Activated T-cell treated with anti-CD3 and anti-CD28 coated beads, Interleukin-2, amount 50 U/mL, for 4 hours (primary cell): ENCODE results near the gene BCL2. TPM values are rescaled to one million over a fixed set of nuclear protein-coding genes. Genes with fewer than 3 reads are reported as not detected.
A peak's percentile ranks its signal among the peaks of the same experiment; 100 is the strongest.
"Not testable (repeated sequence)": the region's sequence is repeated elsewhere in the genome, so short reads cannot be mapped to it uniquely, and the experiment has no call there.

ENCODE experiments used
- ATAC-seq, 2 donors: fragments of 200-7000 bp; cut with Tn5 transposase; one replicate each; pipeline ENCODE4 v1.10.0; 2021
- DNase-seq: peaks from one replicate; pipeline ENCODE4 v3.0.0-alpha.2; 2020
- H3K27me3 Mint-ChIP-seq: one replicate; pipeline ENCODE4 v1.8.0; 2021; ENCODE audit warnings: low read depth, mixed read lengths
- H3K36me3 Mint-ChIP-seq: one replicate; pipeline ENCODE4 v1.8.0; 2022; ENCODE audit warnings: mixed read lengths; ENCODE audit not compliant: insufficient read depth
- H3K4me1 Mint-ChIP-seq: one replicate; pipeline ENCODE4 v1.8.0; 2021; ENCODE audit warnings: low read depth, mixed read lengths
- H3K4me3 Mint-ChIP-seq: one replicate; pipeline ENCODE4 v1.8.0; 2021; ENCODE audit warnings: mild to moderate bottlenecking, moderate library complexity, mixed read lengths
- H3K9me3 Mint-ChIP-seq: one replicate; pipeline ENCODE4 v1.8.0; 2021; ENCODE audit warnings: mixed read lengths
- total RNA-seq, 3 donors: library from RNA; stranded (reverse); gene quantifications; one replicate each; pipeline ENCODE4 v1.2.1, GENCODE V29; 2021

Gene BCL2
- total RNA-seq, result 10 to 100 TPM; 45.0 to 71.4 (median 66.6) TPM

GRCh38 chr18:63319383-63320122, at the start of gene BCL2:
TSS of gene BCL2 (minus strand) at chr18:63319769.
- peak; percentile 37 to 44 for ATAC-seq
- Mint-ChIP-seq H3K4me3 (peak within 1 kb of the TSS; percentile 100), H3K4me1 (peaks cover 35% of the 10 kb centered on the region), H3K36me3 (peaks cover 17% of the 10 kb centered on the region), H3K27me3 (no peaks in the 10 kb centered on the region), H3K9me3 (no peaks in the 10 kb centered on the region)
- no peak for DNase-seq

GRCh38 chr18:63368611-63369010, 49.0 kb upstream of the BCL2 start:
- ATAC-seq, result no peak
- Mint-ChIP-seq H3K4me3 (peak overlapping the region; percentile 96), H3K4me1 (peaks cover 33% of the 10 kb centered on the region), H3K36me3 (peaks cover 2% of the 10 kb centered on the region), H3K9me3 (no peaks in the 10 kb centered on the region), H3K27me3 (no peaks in the 10 kb centered on the region)
- no peak for DNase-seq

- Mint-ChIP-seq H3K36me3 (peaks cover 7% of the 10 kb centered on the region), H3K9me3 (no peaks in the 10 kb centered on the region), H3K27me3 (no peaks in the 10 kb centered on the region), H3K4me1 (peaks cover 35% of the 10 kb centered on the region), H3K4me3 (peak within 1 kb of the TSS; percentile 96)
- ATAC-seq, result peak; percentile 89 to 91
- DNase-seq, result peak; percentile 73
Measured at GRCh38 chr18:63367053-63367953, 47.7 kb upstream of the BCL2 start, which contains the start of gene KDSR. TSS of gene KDSR (minus strand) at chr18:63367206. CDS start at chr18:63367118, 88 bp downstream.

DNA sequence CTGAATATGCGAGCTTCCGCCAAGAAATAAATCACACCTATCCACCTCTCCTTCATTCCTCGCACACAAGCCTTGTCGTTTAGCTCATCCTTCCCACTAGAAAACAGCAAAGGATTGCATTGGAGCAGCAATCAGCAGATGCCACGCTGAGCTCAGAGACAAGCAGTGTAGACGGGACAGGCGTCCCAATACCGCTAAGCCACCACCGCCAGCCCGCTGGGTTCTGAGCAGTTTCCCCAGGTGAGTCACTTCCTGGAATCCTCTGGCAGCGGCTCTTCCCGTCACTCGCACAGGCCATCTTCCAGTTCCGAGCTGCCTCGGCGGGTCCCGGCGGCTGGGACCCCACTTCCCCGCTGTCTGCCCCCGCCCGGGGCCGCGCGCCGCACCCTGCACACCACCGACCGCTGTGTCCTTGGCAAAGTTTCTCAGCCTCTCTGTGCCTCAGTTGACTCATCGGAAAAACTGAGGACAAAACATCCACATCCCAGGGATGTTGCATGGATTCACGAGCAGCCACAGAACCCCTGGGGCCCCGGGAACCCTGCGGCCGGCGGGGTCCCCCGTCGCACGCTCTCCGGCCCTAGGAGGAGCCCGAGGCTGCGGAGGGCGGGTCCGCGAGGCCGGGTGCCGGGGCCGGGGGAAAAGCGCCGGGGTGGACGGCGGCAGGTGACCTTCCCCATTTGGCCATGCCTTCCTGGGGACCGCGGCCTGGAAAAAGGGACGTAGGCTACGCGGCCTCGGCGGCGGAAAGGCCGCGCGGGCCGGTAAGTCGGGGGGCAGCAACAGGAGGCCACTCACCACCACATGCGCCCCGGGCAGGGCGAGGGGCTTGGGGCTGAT, 46.9 kb upstream of the BCL2 start:
- peaks cover 12% of the 10 kb centered on the region for H3K36me3 Mint-ChIP-seq
- no peaks in the 10 kb centered on the region for H3K9me3 Mint-ChIP-seq
- H3K27me3 Mint-ChIP-seq, result no peaks in the 10 kb centered on the region
- peaks cover 35% of the 10 kb centered on the region for H3K4me1 Mint-ChIP-seq
- DNase-seq, result peak; percentile 69
- peak overlapping the region; percentile 96 for H3K4me3 Mint-ChIP-seq
- ATAC-seq, result peak; percentile 61 to 64

- H3K27me3 Mint-ChIP-seq, result no peaks in the 10 kb centered on the region
- peaks cover 12% of the 10 kb centered on the region for H3K36me3 Mint-ChIP-seq
- no peaks in the 10 kb centered on the region for H3K9me3 Mint-ChIP-seq
- DNase-seq (no peak), ATAC-seq (no peak)
- peak overlapping the region; percentile 96 for H3K4me3 Mint-ChIP-seq
- peaks cover 35% of the 10 kb centered on the region for H3K4me1 Mint-ChIP-seq
Measured at GRCh38 chr18:63365876-63366212, 46.3 kb upstream of the BCL2 start.

DNA sequence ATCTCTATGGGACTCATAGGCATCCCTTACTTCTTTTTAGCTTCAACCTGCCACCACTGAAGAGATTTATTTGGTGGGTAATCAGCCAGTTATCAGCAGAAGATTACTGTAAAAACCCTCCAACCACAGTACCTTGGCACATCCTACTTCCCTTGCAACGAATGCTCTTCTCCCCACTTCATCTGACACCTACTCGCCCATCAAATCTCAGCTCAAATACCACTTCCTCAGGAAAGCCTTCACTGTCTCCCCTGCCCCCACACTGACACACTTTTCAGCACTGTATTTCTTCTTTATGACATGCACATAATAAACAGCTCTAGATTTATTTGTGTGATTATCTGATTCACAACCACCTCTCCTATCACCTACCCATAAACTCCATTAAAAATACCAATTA, 44.4 kb upstream of the BCL2 start:
- DNase-seq (peak; percentile 24), ATAC-seq (no peak)
- Mint-ChIP-seq H3K36me3 (peaks cover 19% of the 10 kb centered on the region), H3K27me3 (no peaks in the 10 kb centered on the region), H3K4me1 (peaks cover 35% of the 10 kb centered on the region), H3K4me3 (no peak overlapping the region), H3K9me3 (no peaks in the 10 kb centered on the region)

DNA sequence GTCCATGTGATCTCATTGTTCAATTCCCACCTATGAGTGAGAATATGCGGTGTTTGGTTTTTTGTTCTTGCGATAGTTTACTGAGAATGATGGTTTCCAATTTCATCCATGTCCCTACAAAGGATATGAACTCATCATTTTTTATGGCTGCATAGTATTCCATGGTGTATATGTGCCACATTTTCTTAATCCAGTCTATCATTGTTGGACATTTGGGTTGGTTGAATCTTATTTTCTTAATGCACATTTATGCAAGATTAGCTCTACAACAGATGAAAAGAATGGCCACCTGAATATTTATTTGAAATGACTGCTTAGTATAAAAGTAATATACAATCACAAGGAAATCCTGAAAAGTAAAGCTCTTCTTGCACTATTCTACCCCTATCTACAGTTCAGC, 43.9 kb upstream of the BCL2 start:
- H3K4me3 Mint-ChIP-seq, DNase-seq, ATAC-seq: not testable (repeated sequence)

DNA sequence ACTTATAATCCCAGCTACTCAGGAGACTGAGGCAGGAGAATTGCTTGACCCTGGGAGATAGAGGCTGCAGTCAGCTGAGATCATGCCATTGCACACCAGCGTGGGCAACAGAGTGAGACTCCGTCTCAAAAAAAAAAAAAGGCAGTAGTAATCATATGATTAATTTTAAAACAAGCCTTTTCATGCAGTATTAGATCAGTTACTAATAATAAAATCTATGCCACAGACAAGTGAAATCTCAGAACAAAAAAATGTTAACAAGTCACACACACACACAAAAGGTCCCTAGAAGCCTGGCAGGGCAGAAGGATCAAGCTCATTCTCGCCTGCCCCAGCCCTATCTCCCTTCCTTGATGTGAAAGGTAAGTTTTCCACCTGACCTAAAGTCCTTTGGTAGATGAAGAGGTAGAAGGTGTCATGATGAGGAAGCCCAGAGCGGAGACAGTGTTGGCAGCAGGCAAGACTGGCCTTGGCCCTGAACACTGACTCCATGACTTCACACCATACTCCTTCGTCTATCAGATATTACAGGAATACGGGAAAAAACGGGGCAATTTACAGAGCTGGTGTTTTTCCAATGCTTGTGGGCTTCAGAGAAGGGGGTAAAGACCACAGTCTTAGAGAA, 36.8 kb upstream of the BCL2 start:
- Mint-ChIP-seq H3K36me3 (peaks cover 28% of the 10 kb centered on the region), H3K4me3 (no peak overlapping the region), H3K27me3 (no peaks in the 10 kb centered on the region), H3K4me1 (no peaks in the 10 kb centered on the region), H3K9me3 (no peaks in the 10 kb centered on the region)
- ATAC-seq (no peak), DNase-seq (no peak)

More for the DNA sequence above, 43.9 kb upstream of the BCL2 start:
- not testable (repeated sequence) for H3K27me3 Mint-ChIP-seq, H3K9me3 Mint-ChIP-seq
- Mint-ChIP-seq H3K4me1 (peaks cover 30% of the 10 kb centered on the region), H3K36me3 (peaks cover 19% of the 10 kb centered on the region)

DNA sequence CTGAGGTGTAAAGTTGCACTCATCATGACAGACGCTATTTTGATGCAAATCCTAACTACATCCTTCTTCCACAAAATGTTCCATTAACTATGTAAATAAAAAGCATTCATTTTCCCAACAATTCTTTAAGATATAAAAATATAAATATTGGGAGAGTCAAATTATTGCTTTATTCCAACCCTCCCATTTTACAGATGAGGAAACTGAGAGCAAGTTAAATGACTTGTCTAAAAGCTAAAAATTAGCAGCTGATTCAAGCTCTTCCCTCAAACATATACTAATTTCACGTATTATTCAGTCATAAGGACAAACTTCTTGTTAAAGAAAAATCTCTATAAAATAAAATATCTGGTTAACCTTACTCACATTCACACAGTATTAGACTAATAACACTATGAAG, 30.7 kb upstream of the BCL2 start:
- H3K4me3 Mint-ChIP-seq, result no peak overlapping the region
- ATAC-seq (no peak), DNase-seq (no peak)
- no peaks in the 10 kb centered on the region for H3K4me1 Mint-ChIP-seq
- no peaks in the 10 kb centered on the region for H3K9me3 Mint-ChIP-seq
- no peaks in the 10 kb centered on the region for H3K27me3 Mint-ChIP-seq
- peaks cover 38% of the 10 kb centered on the region for H3K36me3 Mint-ChIP-seq

GRCh38 chr18:63348508-63349136, 29.1 kb upstream of the BCL2 start:
- ATAC-seq, result no peak
- no peak for DNase-seq
- no peaks in the 10 kb centered on the region for H3K9me3 Mint-ChIP-seq
- peaks cover 39% of the 10 kb centered on the region for H3K36me3 Mint-ChIP-seq
- no peaks in the 10 kb centered on the region for H3K4me1 Mint-ChIP-seq
- H3K27me3 Mint-ChIP-seq, result no peaks in the 10 kb centered on the region
- no peak overlapping the region for H3K4me3 Mint-ChIP-seq

DNA sequence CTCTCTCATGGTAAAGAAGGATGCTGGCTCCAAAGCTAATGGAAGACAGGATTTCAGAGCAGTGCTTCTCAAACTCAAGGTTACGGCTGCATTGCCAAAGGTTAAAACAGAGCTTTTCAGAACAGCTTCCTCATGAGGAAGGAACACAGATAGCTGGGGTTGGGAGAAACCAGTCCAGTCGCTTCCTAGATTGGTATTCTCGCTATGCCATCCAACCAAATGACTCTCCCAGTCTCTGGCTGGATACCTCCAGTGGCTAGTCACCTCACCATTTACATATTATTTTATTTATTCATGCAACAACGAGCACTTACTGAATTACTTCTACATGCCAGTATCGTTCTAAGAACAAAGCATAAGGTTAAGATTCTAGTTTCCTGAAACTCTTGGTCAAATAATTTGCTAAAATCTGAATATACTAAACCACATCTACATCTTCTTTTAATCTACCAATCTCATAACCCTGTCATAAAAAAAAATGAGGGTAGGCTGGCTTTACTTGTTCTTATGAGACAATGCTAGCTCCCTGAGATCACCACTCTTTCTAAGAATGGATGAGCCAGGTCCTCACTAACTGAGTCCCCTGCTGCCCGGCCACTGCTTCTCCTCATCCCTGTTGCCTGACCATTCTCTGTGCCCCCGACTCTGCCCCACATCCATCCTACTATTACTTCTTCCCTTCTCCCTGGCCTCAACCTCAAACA, 27.1 kb upstream of the BCL2 start:
- ATAC-seq, result no peak
- H3K9me3 Mint-ChIP-seq, result no peaks in the 10 kb centered on the region
- H3K4me3 Mint-ChIP-seq, result no peak overlapping the region
- no peak for DNase-seq
- H3K36me3 Mint-ChIP-seq, result peaks cover 41% of the 10 kb centered on the region
- H3K4me1 Mint-ChIP-seq, result no peaks in the 10 kb centered on the region
- no peaks in the 10 kb centered on the region for H3K27me3 Mint-ChIP-seq

DNA sequence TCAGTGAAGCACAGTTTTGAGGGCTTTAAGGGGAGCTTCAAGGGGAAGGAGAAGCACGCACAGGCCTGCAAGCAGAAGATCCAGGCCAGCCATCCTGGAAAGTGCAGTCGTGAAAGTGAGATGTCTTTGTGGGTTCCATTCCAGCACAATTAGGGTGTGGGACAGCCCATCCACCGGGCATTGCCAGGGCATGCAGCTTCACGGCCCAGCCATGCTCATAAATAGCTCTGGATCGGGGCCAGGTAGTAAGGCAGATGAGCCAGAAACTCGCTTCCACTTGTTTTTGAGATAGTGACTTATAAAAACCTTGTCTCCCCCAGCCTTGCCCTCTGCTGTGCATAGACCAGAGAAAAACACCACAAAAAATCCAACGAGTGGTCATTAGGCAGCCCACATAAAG, 26.5 kb upstream of the BCL2 start:
- peaks cover 45% of the 10 kb centered on the region for H3K36me3 Mint-ChIP-seq
- no peak for DNase-seq
- no peaks in the 10 kb centered on the region for H3K9me3 Mint-ChIP-seq
- no peak for ATAC-seq
- no peaks in the 10 kb centered on the region for H3K27me3 Mint-ChIP-seq
- H3K4me1 Mint-ChIP-seq, result no peaks in the 10 kb centered on the region
- no peak overlapping the region for H3K4me3 Mint-ChIP-seq

DNA sequence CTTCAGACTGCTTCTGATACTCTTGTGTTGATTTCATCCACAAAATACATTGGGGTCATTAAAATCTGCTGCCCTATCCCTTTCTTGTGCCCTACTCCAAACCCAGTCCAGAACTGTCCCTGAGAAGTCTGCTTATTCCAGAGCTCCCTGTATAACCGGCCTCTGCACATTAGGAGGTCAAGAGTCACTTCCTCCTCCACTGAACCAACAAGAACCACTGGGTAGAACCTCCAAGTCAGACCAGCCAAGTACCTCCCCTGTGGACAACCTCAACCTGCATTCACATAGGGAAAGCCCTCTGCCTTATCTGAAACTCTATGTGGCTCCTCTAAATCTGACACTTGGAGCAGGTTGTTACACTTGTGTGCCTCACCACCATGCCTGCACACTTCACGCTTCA, 25.3 kb upstream of the BCL2 start:
- H3K9me3 Mint-ChIP-seq, result no peaks in the 10 kb centered on the region
- no peaks in the 10 kb centered on the region for H3K27me3 Mint-ChIP-seq
- peaks cover 50% of the 10 kb centered on the region for H3K36me3 Mint-ChIP-seq
- DNase-seq (no peak), ATAC-seq (no peak)
- peaks cover 3% of the 10 kb centered on the region for H3K4me1 Mint-ChIP-seq
- H3K4me3 Mint-ChIP-seq, result no peak overlapping the region
